ENCODE data around the gene KDM6B. TPM values are rescaled to one million over a fixed set of nuclear protein-coding genes. Genes with fewer than 3 reads are reported as not detected.

The KDM6B gene
- total RNA-seq, 1 donor from 2014 or later = 48.3 TPM

DNA sequence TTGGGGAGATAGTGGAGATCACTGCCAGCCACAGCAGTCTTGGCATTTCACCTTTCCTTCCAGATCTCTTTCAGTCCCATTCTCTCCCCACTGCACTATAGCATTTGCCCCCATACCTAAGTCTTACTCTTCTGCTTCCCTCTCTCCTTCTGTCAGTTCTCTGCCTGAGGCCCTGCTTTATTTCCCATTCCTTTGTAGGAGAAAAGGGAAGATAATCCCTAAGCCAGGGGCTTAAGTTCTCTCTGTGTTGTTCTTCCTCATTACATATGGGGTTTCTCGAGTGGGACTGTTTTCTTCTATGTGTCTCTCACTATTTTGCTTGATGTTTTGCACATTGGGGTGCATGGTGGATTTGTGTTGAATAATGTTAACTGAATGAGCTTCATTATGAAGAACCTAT lies 6.4 kb downstream of the KDM6B start:
- Histone ChIP-seq H3K36me3 (peaks cover 7% of the 10 kb centered on the region), H3K4me3 (no peak overlapping the region), H3K4me1 (peaks cover 51% of the 10 kb centered on the region), H3K27ac (peak overlapping the region; percentile 97), H3K9me3 (no peaks in the 10 kb centered on the region), H3K27me3 (no peaks in the 10 kb centered on the region)
- no peak for DNase-seq
- ATAC-seq = no peak
- TF ChIP-seq, protein P1, sequence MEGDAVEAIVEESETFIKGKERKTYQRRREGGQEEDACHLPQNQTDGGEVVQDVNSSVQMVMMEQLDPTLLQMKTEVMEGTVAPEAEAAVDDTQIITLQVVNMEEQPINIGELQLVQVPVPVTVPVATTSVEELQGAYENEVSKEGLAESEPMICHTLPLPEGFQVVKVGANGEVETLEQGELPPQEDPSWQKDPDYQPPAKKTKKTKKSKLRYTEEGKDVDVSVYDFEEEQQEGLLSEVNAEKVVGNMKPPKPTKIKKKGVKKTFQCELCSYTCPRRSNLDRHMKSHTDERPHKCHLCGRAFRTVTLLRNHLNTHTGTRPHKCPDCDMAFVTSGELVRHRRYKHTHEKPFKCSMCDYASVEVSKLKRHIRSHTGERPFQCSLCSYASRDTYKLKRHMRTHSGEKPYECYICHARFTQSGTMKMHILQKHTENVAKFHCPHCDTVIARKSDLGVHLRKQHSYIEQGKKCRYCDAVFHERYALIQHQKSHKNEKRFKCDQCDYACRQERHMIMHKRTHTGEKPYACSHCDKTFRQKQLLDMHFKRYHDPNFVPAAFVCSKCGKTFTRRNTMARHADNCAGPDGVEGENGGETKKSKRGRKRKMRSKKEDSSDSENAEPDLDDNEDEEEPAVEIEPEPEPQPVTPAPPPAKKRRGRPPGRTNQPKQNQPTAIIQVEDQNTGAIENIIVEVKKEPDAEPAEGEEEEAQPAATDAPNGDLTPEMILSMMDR (IDR thresholded peaks at IDR 0.05) = no peak
- intact Hi-C loops (cut with DNase I) = no loop called here

- Histone ChIP-seq H3K4me3 (peak overlapping the region; percentile 90), H3K4me1 (peaks cover 56% of the 10 kb centered on the region), H3K36me3 (peaks cover 12% of the 10 kb centered on the region), H3K27ac (peak overlapping the region; percentile 97), H3K27me3 (no peaks in the 10 kb centered on the region), H3K9me3 (no peaks in the 10 kb centered on the region)
- intact Hi-C loops (cut with DNase I) = no loop called here
- no peak for ATAC-seq
- DNase-seq = no peak
- TF ChIP-seq, protein P1 (IDR thresholded peaks at IDR 0.05) = no peak
These were observed 6.9 kb downstream of the KDM6B start for GRCh38 chr17:7840875-7841274.

GRCh38 chr17:7841396-7841914 lies 7.4 kb downstream of the KDM6B start:
- peaks cover 17% of the 10 kb centered on the region for H3K36me3 ChIP-seq
- peaks cover 56% of the 10 kb centered on the region for H3K4me1 ChIP-seq
- peak overlapping the region; percentile 97 for H3K27ac ChIP-seq
- ATAC-seq (peak; percentile 49), DNase-seq (peak; percentile 93)
- TF ChIP-seq, protein P1 (IDR thresholded peaks at IDR 0.05) = peak; percentile 14
- no peaks in the 10 kb centered on the region for H3K9me3 ChIP-seq
- intact Hi-C loops (cut with DNase I) = no loop called here
- no peaks in the 10 kb centered on the region for H3K27me3 ChIP-seq
- peak overlapping the region; percentile 90 for H3K4me3 ChIP-seq

DNA sequence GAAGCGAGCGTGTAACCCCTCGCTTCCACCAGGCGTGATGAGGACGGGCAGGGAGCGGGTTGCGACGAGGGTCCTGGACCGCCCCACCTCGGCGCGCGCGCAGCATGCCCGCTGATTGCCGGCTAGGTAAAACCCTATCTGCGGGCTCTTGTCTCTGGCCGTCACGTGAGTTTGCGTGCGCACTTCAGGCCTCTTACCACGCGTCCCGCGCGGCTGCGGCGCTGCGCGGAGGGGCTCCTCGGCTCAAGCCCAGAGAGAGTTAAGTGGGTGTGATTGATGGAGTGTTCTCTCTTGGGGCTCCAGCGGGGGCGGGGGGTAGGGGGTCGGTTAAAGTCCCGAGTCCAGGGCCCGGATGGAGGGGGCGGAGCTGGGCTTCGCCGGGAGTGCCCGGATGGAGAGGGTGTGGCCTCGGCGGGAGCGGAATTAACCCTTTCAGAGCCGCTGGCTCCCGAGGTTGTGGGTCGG lies 7.9 kb downstream of the KDM6B start:
- H3K9me3 ChIP-seq = no peaks in the 10 kb centered on the region
- peaks cover 51% of the 10 kb centered on the region for H3K4me1 ChIP-seq
- intact Hi-C loops (cut with DNase I) = no loop called here
- H3K27ac ChIP-seq = peak overlapping the region; percentile 97
- ATAC-seq (peak; percentile 69), DNase-seq (peak; percentile 95)
- H3K27me3 ChIP-seq = no peaks in the 10 kb centered on the region
- H3K4me3 ChIP-seq = peak overlapping the region; percentile 90
- peaks cover 21% of the 10 kb centered on the region for H3K36me3 ChIP-seq
- TF ChIP-seq, protein P1 (IDR thresholded peaks at IDR 0.05) = no peak

GRCh38 chr17:7842380-7843256 lies 8.6 kb downstream of the KDM6B start:
- Histone ChIP-seq H3K4me1 (peaks cover 44% of the 10 kb centered on the region), H3K9me3 (no peaks in the 10 kb centered on the region), H3K27ac (peak overlapping the region; percentile 97), H3K36me3 (peaks cover 27% of the 10 kb centered on the region), H3K4me3 (peak overlapping the region; percentile 90), H3K27me3 (no peaks in the 10 kb centered on the region)
- DNase-seq = peak; percentile 92
- TF ChIP-seq, protein P1 (IDR thresholded peaks at IDR 0.05) = no peak
- intact Hi-C loops (cut with DNase I) = no loop called here
- peak; percentile 34 for ATAC-seq

Measured in upper lobe of right lung (tissue), 1 donor.